Sigmoid colon (tissue), 7 donors: ENCODE results near the gene GSTT4. TPM values are rescaled to one million over a fixed set of nuclear protein-coding genes. Genes with fewer than 3 reads are reported as not detected.

Experiments used
- DNase-seq: peaks from one replicate; pipeline ENCODE4 v3.0.0-alpha.2; 2019
- H3K27ac ChIP-seq, 4 donors: fragments of 200-600 bp; sonication (generic); one replicate each; pipeline ENCODE4 v1.5.1; 2016 to 2019; ENCODE audit warnings: mild to moderate bottlenecking in 1 of 4
- H3K27me3 ChIP-seq, 3 donors: fragments of 200-600 bp; sonication (generic); one replicate each; pipeline ENCODE4 v1.5.1; 2019; ENCODE audit warnings: mild to moderate bottlenecking in 1 of 3
- H3K36me3 ChIP-seq, 4 donors: fragments of 200-600 bp; sonication (generic); one replicate each; pipeline ENCODE4 v1.5.1; 2016 to 2019
- H3K4me1 ChIP-seq, 4 donors: fragments of 200-600 bp; sonication (generic); one replicate each; pipeline ENCODE4 v1.5.1; 2017 to 2019
- H3K4me3 ChIP-seq, 4 donors: fragments of 200-600 bp; sonication (generic); one replicate each; pipeline ENCODE4 v1.5.1; 2017 to 2019; ENCODE audit warnings: mild to moderate bottlenecking in 2 of 4, moderate library complexity in 1 of 4
- H3K9me3 ChIP-seq, 4 donors: fragments of 200-600 bp in 3 of 4; sonication (generic) in 3 of 4; one replicate each; pipeline versions ENCODE4 v1.5.1 to v1.6.1; 2013 to 2019
- CTCF ChIP-seq, 4 experiments: fragments of 450-650 bp in 3 of 4; fragments of 200-600 bp in 1 of 4; IDR thresholded peaks; one replicate each; pipeline ENCODE4 v1.5.1; 2016 to 2019; ENCODE audit warnings: antibody characterized with exemption in 4 of 4, mild to moderate bottlenecking in 3 of 4, moderate library complexity in 2 of 4
- EP300 ChIP-seq, 4 donors: sonication (generic); formaldehyde crosslinking; IDR thresholded peaks; one replicate each; pipeline ENCODE4 v1.6.1; 2017; ENCODE audit warnings: antibody characterized with exemption in 4 of 4
- POLR2A ChIP-seq, 2 donors: fragments of 450-650 bp; IDR thresholded peaks; one replicate each; pipeline ENCODE4 v1.6.1; 2016; ENCODE audit warnings: antibody characterized with exemption in 2 of 2, mild to moderate bottlenecking in 2 of 2, moderate library complexity in 2 of 2
- POLR2AphosphoS5 ChIP-seq, 4 donors: sonication (generic); formaldehyde crosslinking; IDR thresholded peaks; one replicate each; pipeline ENCODE4 v1.6.1; 2017; ENCODE audit warnings: antibody characterized with exemption in 4 of 4
- WGBS, 2 donors: extraction: QIAGEN DNeasy Blood & Tissue Kit; methylation state at CpG; one replicate each; pipeline ENCODE4 v1.1.7; 2013; 5-methylcytosine and 5-hydroxymethylcytosine counted together
- intact Hi-C: fragments of 100-400 bp; cut with DNase I; formaldehyde crosslinking; loops from one replicate; pipeline ENCODE4 v1.15.1; 2023
- polyA plus RNA-seq, 3 donors: library from polyadenylated mRNA; stranded (reverse); fragments of 200-250 nt; gene quantifications; one replicate each; pipeline ENCODE4 v1.2.3, GENCODE V29; 2013
- total RNA-seq, 4 donors: library from RNA; depleted of rRNA; stranded (reverse); fragments of >200 nt; gene quantifications; one replicate each; pipeline ENCODE4 v1.1.0, GENCODE V29; 2016
- donor health status: healthy with polysubstance abuse.
- donor health status: Bipolar disorder and iron deficiency.
- donor health status: healthy.

GSTT4 gene
- total and polyA plus RNA-seq, 7 donors = not detected

- Histone ChIP-seq H3K27me3 (no peaks in the 10 kb centered on the region), H3K36me3 (peaks cover 0 to 5% (median 0%) of the 10 kb centered on the region in 4 donors), H3K4me3 (no peak overlapping the region), H3K27ac (no peak overlapping the region), H3K4me1 (peaks cover 0 to 10% (median 5%) of the 10 kb centered on the region in 4 donors), H3K9me3 (no peaks in the 10 kb centered on the region)
- TF ChIP-seq POLR2A (IDR thresholded peaks at IDR 0.05) (no peak), POLR2AphosphoS5 (IDR thresholded peaks at IDR 0.05) (no peak), EP300 (IDR thresholded peaks at IDR 0.05) (no peak), CTCF (IDR thresholded peaks at IDR 0.05) (no peak)
- no peak for DNase-seq
- WGBS, 2 donors = 77 to 86% methylated on average over 3 of the region's 3 CpGs
- intact Hi-C loops = no loop called here
These were observed 22.2 kb upstream of the GSTT4 start for GRCh38 chr22:24027389-24027975.

- H3K4me1 ChIP-seq = peaks cover 0 to 9% (median 3%) of the 10 kb centered on the region in 4 donors
- H3K9me3 ChIP-seq = no peaks in the 10 kb centered on the region
- no peak overlapping the region for H3K27ac ChIP-seq
- intact Hi-C loops = no loop called here
- H3K4me3 ChIP-seq = no peak overlapping the region
- WGBS, 2 donors = 90 to 95% methylated on average over 3 of the region's 3 CpGs
- no peaks in the 10 kb centered on the region for H3K27me3 ChIP-seq
- DNase-seq = no peak
- TF ChIP-seq POLR2AphosphoS5 (IDR thresholded peaks at IDR 0.05) (no peak), CTCF (IDR thresholded peaks at IDR 0.05) (no peak)
- H3K36me3 ChIP-seq = peaks cover 0 to 5% (median 0%) of the 10 kb centered on the region in 4 donors
These were observed 21.5 kb upstream of the GSTT4 start for GRCh38 chr22:24026733-24027132.

GRCh38 chr22:24026056-24026455 lies 20.8 kb upstream of the GSTT4 start:
- no peak for DNase-seq
- WGBS, 2 donors = 85 to 88% methylated on average over 2 of the region's 2 CpGs
- Histone ChIP-seq H3K27me3 (no peaks in the 10 kb centered on the region), H3K9me3 (no peaks in the 10 kb centered on the region), H3K4me3 (no peak overlapping the region), H3K36me3 (peaks cover 0 to 5% (median 0%) of the 10 kb centered on the region in 4 donors), H3K4me1 (peaks cover 0 to 9% (median 3%) of the 10 kb centered on the region in 4 donors), H3K27ac (no peak overlapping the region)
- TF ChIP-seq EP300 (IDR thresholded peaks at IDR 0.05) (no peak), POLR2A (IDR thresholded peaks at IDR 0.05) (no peak), POLR2AphosphoS5 (IDR thresholded peaks at IDR 0.05) (no peak), CTCF (IDR thresholded peaks at IDR 0.05) (no peak)
- intact Hi-C loops = no loop called here

GRCh38 chr22:24025475-24025874 lies 20.2 kb upstream of the GSTT4 start:
- H3K9me3 ChIP-seq = no peaks in the 10 kb centered on the region
- 84 to 87% methylated on average over 6 of the region's 6 CpGs for WGBS, 2 donors
- no peak overlapping the region for H3K4me3 ChIP-seq
- H3K4me1 ChIP-seq = peaks cover 0 to 5% (median 2%) of the 10 kb centered on the region in 4 donors
- no peak for DNase-seq
- peaks cover 0 to 5% (median 0%) of the 10 kb centered on the region in 4 donors for H3K36me3 ChIP-seq
- intact Hi-C loops = no loop called here
- H3K27me3 ChIP-seq = no peaks in the 10 kb centered on the region
- no peak for TF ChIP-seq CTCF (IDR thresholded peaks at IDR 0.05)
- TF ChIP-seq POLR2AphosphoS5 (IDR thresholded peaks at IDR 0.05) = no peak
- no peak for TF ChIP-seq EP300 (IDR thresholded peaks at IDR 0.05)
- no peak for TF ChIP-seq POLR2A (IDR thresholded peaks at IDR 0.05)
- no peak overlapping the region for H3K27ac ChIP-seq

GRCh38 chr22:24024354-24024753 lies 19.1 kb upstream of the GSTT4 start:
- Histone ChIP-seq H3K27me3 (no peaks in the 10 kb centered on the region), H3K4me3 (no peak overlapping the region), H3K9me3 (no peaks in the 10 kb centered on the region), H3K36me3 (peaks cover 0 to 5% (median 0%) of the 10 kb centered on the region in 4 donors), H3K27ac (no peak overlapping the region), H3K4me1 (peaks cover 0 to 5% (median 0%) of the 10 kb centered on the region in 4 donors)
- WGBS, 2 donors = 96 to 97% methylated on average over 3 of the region's 3 CpGs
- no peak for DNase-seq
- TF ChIP-seq POLR2A (IDR thresholded peaks at IDR 0.05) = no peak
- TF ChIP-seq POLR2AphosphoS5 (IDR thresholded peaks at IDR 0.05) = no peak
- no peak for TF ChIP-seq CTCF (IDR thresholded peaks at IDR 0.05)
- TF ChIP-seq EP300 (IDR thresholded peaks at IDR 0.05) = no peak
- intact Hi-C loops = no loop called here
